ENCODE data around the gene NOTCH2.
"Not testable (repeated sequence)": the region's sequence is repeated elsewhere in the genome, so short reads cannot be mapped to it uniquely, and the experiment has no call there.

Gene NOTCH2

GRCh38 chr1:120069067-120069919 lies at the start of gene NOTCH2:
NOTCH2 (minus strand) TSS chr1:120069662; CDS start chr1:120069406, 256 bp downstream.
- peak; percentile 11 for DNase-seq (ENCODE audit: low read depth)
- H3K4me3 ChIP-seq (replicated peaks; ENCODE audit: low read depth, low read length), result peak within 1 kb of the TSS; percentile 49

- H3K4me3 ChIP-seq (replicated peaks; ENCODE audit: low read depth, low read length); DNase-seq (ENCODE audit: low read depth): not testable (repeated sequence)
These were observed 48.1 kb upstream of the NOTCH2 start for GRCh38 chr1:120117371-120118177.

- DNase-seq (ENCODE audit: low read depth); H3K4me3 ChIP-seq (replicated peaks; ENCODE audit: low read depth, low read length): not testable (repeated sequence)
These were observed 46.6 kb upstream of the NOTCH2 start for GRCh38 chr1:120116094-120116493.

GRCh38 chr1:120113134-120113533 lies 43.7 kb upstream of the NOTCH2 start:
- DNase-seq (ENCODE audit: low read depth); H3K4me3 ChIP-seq (replicated peaks; ENCODE audit: low read depth, low read length): not testable (repeated sequence)

- not testable (repeated sequence) for H3K4me3 ChIP-seq (replicated peaks; ENCODE audit: low read depth, low read length); DNase-seq (ENCODE audit: low read depth)
These were observed 42.8 kb upstream of the NOTCH2 start for GRCh38 chr1:120112212-120112611.

GRCh38 chr1:120111771-120112170 lies 42.3 kb upstream of the NOTCH2 start:
- not testable (repeated sequence) for H3K4me3 ChIP-seq (replicated peaks; ENCODE audit: low read depth, low read length); DNase-seq (ENCODE audit: low read depth)

- not testable (repeated sequence) for H3K4me3 ChIP-seq (replicated peaks; ENCODE audit: low read depth, low read length); DNase-seq (ENCODE audit: low read depth)
These were observed 41.5 kb upstream of the NOTCH2 start for GRCh38 chr1:120111008-120111407.

GRCh38 chr1:120109656-120110055 lies 40.2 kb upstream of the NOTCH2 start:
- not testable (repeated sequence) for DNase-seq (ENCODE audit: low read depth); H3K4me3 ChIP-seq (replicated peaks; ENCODE audit: low read depth, low read length)

- DNase-seq (ENCODE audit: low read depth); H3K4me3 ChIP-seq (replicated peaks; ENCODE audit: low read depth, low read length): not testable (repeated sequence)
These were observed 39.7 kb upstream of the NOTCH2 start for GRCh38 chr1:120109180-120109579.

GRCh38 chr1:120105288-120105687 lies 35.8 kb upstream of the NOTCH2 start:
- DNase-seq (ENCODE audit: low read depth), result not testable (repeated sequence)

GRCh38 chr1:120103768-120104167 lies 34.3 kb upstream of the NOTCH2 start:
- not testable (repeated sequence) for DNase-seq (ENCODE audit: low read depth); H3K4me3 ChIP-seq (replicated peaks; ENCODE audit: low read depth, low read length)

More at GRCh38 chr1:120105288-120105687, 35.8 kb upstream of the NOTCH2 start:
- H3K4me3 ChIP-seq (replicated peaks; ENCODE audit: low read depth, low read length), result not testable (repeated sequence)

- H3K4me3 ChIP-seq (replicated peaks; ENCODE audit: low read depth, low read length); DNase-seq (ENCODE audit: low read depth): not testable (repeated sequence)
These were observed 32.1 kb upstream of the NOTCH2 start for GRCh38 chr1:120101593-120101992.

GRCh38 chr1:120100590-120100989 lies 31.1 kb upstream of the NOTCH2 start:
- H3K4me3 ChIP-seq (replicated peaks; ENCODE audit: low read depth, low read length); DNase-seq (ENCODE audit: low read depth): not testable (repeated sequence)

- H3K4me3 ChIP-seq (replicated peaks; ENCODE audit: low read depth, low read length); DNase-seq (ENCODE audit: low read depth): not testable (repeated sequence)
These were observed 29.7 kb upstream of the NOTCH2 start for GRCh38 chr1:120098986-120099759.

GRCh38 chr1:120096981-120097545 lies 27.6 kb upstream of the NOTCH2 start:
- not testable (repeated sequence) for H3K4me3 ChIP-seq (replicated peaks; ENCODE audit: low read depth, low read length); DNase-seq (ENCODE audit: low read depth)

- not testable (repeated sequence) for H3K4me3 ChIP-seq (replicated peaks; ENCODE audit: low read depth, low read length); DNase-seq (ENCODE audit: low read depth)
These were observed 24.2 kb upstream of the NOTCH2 start for GRCh38 chr1:120093548-120094181.

GRCh38 chr1:120092232-120093218 lies 23.1 kb upstream of the NOTCH2 start:
- not testable (repeated sequence) for H3K4me3 ChIP-seq (replicated peaks; ENCODE audit: low read depth, low read length); DNase-seq (ENCODE audit: low read depth)
